Upper lobe of left lung (tissue), 6 donors: Measurements from ENCODE around the gene PPA1. TPM values are rescaled to one million over a fixed set of nuclear protein-coding genes. Genes with fewer than 3 reads are reported as not detected.

Source experiments
- ATAC-seq, 2 donors: fragments of 200-7000 bp; cut with Tn5 transposase; one replicate each; pipeline ENCODE4 v1.9.1; 2022; ENCODE audit warnings: mild to moderate bottlenecking in 2 of 2, moderate library complexity in 2 of 2; ENCODE audit not compliant: low FRiP score in 2 of 2
- DNase-seq, 2 donors: peaks; one replicate each; pipeline ENCODE4 v3.0.0-alpha.2; 2019 to 2020
- H3K27ac ChIP-seq, 4 donors: fragments of 200-600 bp; sonication (generic); one replicate each; pipeline ENCODE4 v1.5.1; 2016 to 2019
- H3K27me3 ChIP-seq, 4 donors: fragments of 200-600 bp; sonication (generic); one replicate each; pipeline ENCODE4 v1.5.1; 2017 to 2019
- H3K36me3 ChIP-seq, 4 donors: fragments of 200-600 bp; sonication (generic); one replicate each; pipeline ENCODE4 v1.5.1; 2016 to 2019
- H3K4me1 ChIP-seq, 4 donors: fragments of 200-600 bp; sonication (generic); one replicate each; pipeline ENCODE4 v1.5.1; 2018 to 2019
- H3K4me3 ChIP-seq, 4 donors: fragments of 200-600 bp; sonication (generic); one replicate each; pipeline ENCODE4 v1.5.1; 2017 to 2019; ENCODE audit warnings: mild to moderate bottlenecking in 2 of 4, moderate library complexity in 1 of 4
- H3K9me3 ChIP-seq, 4 donors: fragments of 200-600 bp; sonication (generic); one replicate each; pipeline ENCODE4 v1.5.1; 2018 to 2019
- EP300 ChIP-seq, 4 donors: sonication (generic); formaldehyde crosslinking; IDR thresholded peaks; one replicate each; pipeline ENCODE4 v1.5.1; 2017; ENCODE audit warnings: antibody characterized with exemption in 4 of 4, control low read depth in 2 of 4
- POLR2A ChIP-seq, 4 donors: fragments of 450-650 bp; IDR thresholded peaks; one replicate each; pipeline ENCODE4 v1.5.1; 2016 to 2017; ENCODE audit warnings: antibody characterized with exemption in 4 of 4, mild to moderate bottlenecking in 2 of 4
- POLR2AphosphoS5 ChIP-seq, 2 donors: sonication (generic); formaldehyde crosslinking; IDR thresholded peaks; one replicate each; pipeline ENCODE4 v1.5.1; 2017; ENCODE audit warnings: antibody characterized with exemption in 2 of 2
- WGBS, 2 donors: methylation state at CpG; one replicate each; pipeline ENCODE4 v1.1.5; 2017 to 2018; 5-methylcytosine and 5-hydroxymethylcytosine counted together
- total RNA-seq, 6 donors: library from RNA; depleted of rRNA in 4 of 6; stranded (reverse); fragments of >200 nt in 4 of 6; gene quantifications; one replicate each; pipeline versions ENCODE4 v1.1.0 to v1.2.1, GENCODE V29; 2016 to 2021
- TF ChIP-seq, protein P1 (sequence below), 6 experiments: fragments of 450-650 bp in 4 of 6; fragments of 200-600 bp in 2 of 6; sonication (generic) in 2 of 6; IDR thresholded peaks; one replicate each; pipeline ENCODE4 v1.5.1; 2016 to 2019; ENCODE audit warnings: antibody characterized with exemption in 6 of 6
- donor health status: DM: no; HTN: no; CAD: no; lungs with moderate emphysema.
- donor health status: DM: no; HTN: yes; CAD: no; lungs with severe emphysema.

The PPA1 gene
- total RNA-seq, 6 donors from 2014 or later = 46.1 to 205 (median 154) TPM

DNA sequence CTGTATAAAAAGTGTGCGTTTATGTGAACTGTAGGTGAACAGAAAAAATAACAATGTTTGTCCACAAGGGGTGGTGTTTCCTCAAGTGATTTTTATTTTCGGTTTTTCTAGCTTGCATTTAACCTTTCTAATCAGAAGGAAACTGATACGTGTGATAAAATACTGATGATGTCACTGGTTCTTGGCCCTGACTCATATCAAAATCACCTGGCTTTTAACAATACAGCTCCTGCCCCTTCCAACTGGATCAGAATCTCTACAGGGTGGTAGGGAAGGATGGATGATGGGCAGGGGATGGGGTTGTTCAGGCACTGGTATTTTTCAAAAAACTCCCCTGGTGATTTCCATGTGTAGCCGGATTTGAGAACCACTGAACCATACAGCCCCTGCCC, 39.7 kb upstream of the PPA1 start:
- 13 to 20% methylated on average over 4 of the region's 4 CpGs for WGBS, 2 donors
- peaks cover 0 to 13% (median 7%) of the 10 kb centered on the region in 4 donors for H3K4me1 ChIP-seq
- no peaks in the 10 kb centered on the region for H3K27me3 ChIP-seq
- TF ChIP-seq EP300 (IDR thresholded peaks at IDR 0.05) = no peak
- no peak for TF ChIP-seq POLR2A (IDR thresholded peaks at IDR 0.05)
- TF ChIP-seq, protein P1, sequence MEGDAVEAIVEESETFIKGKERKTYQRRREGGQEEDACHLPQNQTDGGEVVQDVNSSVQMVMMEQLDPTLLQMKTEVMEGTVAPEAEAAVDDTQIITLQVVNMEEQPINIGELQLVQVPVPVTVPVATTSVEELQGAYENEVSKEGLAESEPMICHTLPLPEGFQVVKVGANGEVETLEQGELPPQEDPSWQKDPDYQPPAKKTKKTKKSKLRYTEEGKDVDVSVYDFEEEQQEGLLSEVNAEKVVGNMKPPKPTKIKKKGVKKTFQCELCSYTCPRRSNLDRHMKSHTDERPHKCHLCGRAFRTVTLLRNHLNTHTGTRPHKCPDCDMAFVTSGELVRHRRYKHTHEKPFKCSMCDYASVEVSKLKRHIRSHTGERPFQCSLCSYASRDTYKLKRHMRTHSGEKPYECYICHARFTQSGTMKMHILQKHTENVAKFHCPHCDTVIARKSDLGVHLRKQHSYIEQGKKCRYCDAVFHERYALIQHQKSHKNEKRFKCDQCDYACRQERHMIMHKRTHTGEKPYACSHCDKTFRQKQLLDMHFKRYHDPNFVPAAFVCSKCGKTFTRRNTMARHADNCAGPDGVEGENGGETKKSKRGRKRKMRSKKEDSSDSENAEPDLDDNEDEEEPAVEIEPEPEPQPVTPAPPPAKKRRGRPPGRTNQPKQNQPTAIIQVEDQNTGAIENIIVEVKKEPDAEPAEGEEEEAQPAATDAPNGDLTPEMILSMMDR (IDR thresholded peaks at IDR 0.05) = peak; percentile 40 to 69 (median 56)
- DNase-seq = no peak
- no peaks in the 10 kb centered on the region for H3K36me3 ChIP-seq
- peak in 1 of 2 donors; percentile 42 for ATAC-seq
- no peak overlapping the region for H3K4me3 ChIP-seq
- no peaks in the 10 kb centered on the region for H3K9me3 ChIP-seq
- no peak overlapping the region for H3K27ac ChIP-seq

DNA sequence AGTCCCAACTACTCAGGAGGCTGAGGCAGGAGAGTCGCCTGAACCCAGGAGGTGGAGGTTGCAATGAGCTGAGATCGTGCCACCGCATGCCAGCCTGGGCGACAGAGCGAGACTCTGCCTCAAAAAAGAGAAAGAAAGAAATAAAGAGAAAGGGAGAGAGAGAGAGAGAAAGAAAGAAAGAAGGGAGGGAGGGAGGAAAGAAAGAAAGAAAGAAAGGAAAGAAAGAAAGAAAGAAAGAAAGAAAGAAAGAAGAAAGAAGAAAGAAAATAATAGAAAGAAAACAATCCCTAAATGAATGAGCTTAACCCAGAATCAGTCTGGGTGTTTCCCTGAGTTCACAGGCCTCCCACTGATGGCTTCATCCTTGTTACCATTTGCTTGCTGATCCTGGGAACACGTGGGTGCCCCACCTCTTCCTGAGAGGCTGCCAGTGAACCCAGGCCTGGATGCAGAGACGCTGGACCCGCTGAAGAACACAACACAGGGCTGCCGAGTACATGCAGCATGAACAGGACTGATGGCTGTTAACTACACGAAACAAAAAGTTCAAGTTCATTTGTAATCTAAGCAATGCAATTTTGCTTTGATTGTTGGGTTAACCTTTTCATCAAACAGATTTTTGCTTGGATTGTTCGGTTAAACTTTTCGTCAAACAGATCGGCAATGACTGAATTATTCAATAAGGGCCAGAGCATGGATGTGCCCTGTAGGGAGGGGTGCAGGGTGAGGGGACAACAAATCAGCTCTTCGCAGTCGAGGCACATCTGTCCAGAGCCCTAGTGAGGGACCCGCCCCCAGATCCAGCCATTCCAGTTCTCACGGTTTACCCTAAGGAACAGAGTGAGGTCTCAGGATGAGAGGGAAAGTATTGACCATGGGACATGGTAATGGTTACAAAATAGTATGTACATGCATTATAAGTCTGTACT, 39.0 kb upstream of the PPA1 start:
- peaks cover 0 to 13% (median 7%) of the 10 kb centered on the region in 4 donors for H3K4me1 ChIP-seq
- no peaks in the 10 kb centered on the region for H3K27me3 ChIP-seq
- H3K9me3 ChIP-seq = no peaks in the 10 kb centered on the region
- 78 to 80% methylated on average over 17 of the region's 17 CpGs for WGBS, 2 donors
- peak in 1 of 2 donors; percentile 58 for ATAC-seq
- H3K4me3 ChIP-seq = no peak overlapping the region
- H3K36me3 ChIP-seq = no peaks in the 10 kb centered on the region
- DNase-seq = no peak
- H3K27ac ChIP-seq = no peak overlapping the region
- TF ChIP-seq, protein P1 (IDR thresholded peaks at IDR 0.05) = no peak
- TF ChIP-seq POLR2AphosphoS5 (IDR thresholded peaks at IDR 0.05) (no peak), EP300 (IDR thresholded peaks at IDR 0.05) (no peak), POLR2A (IDR thresholded peaks at IDR 0.05) (no peak)

- Histone ChIP-seq H3K9me3 (no peaks in the 10 kb centered on the region), H3K27ac (no peak overlapping the region), H3K27me3 (no peaks in the 10 kb centered on the region), H3K4me3 (no peak overlapping the region), H3K4me1 (peaks cover 0 to 13% (median 7%) of the 10 kb centered on the region in 4 donors), H3K36me3 (no peaks in the 10 kb centered on the region)
- WGBS, 2 donors = 65 to 70% methylated on average over 2 of the region's 2 CpGs
- ATAC-seq = no peak
- DNase-seq = no peak
- no peak for TF ChIP-seq POLR2AphosphoS5 (IDR thresholded peaks at IDR 0.05)
- TF ChIP-seq EP300 (IDR thresholded peaks at IDR 0.05) = no peak
- TF ChIP-seq POLR2A (IDR thresholded peaks at IDR 0.05) = no peak
- TF ChIP-seq, protein P1 (IDR thresholded peaks at IDR 0.05) = no peak
Measured at GRCh38 chr10:70270952-70271351, 37.7 kb upstream of the PPA1 start.

DNA sequence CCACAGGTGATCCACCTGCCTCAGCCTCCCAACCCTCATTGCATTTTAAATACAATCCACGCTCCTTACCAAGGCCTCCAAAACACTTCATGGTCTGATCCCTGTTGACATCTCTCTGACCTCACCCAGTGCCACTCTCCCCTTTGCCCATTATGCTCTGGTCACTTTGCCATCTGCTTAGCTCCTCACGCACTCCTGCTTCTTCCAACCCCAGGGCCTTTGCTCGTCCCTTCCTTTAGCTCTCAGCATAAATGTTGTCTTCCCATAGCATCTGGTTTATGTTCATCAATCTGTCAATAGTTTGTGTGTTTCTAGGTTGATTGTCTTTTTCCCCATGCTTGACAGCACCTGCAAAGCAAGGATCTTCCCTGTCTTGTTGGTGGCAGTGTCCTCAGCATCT, 36.5 kb upstream of the PPA1 start:
- H3K4me3 ChIP-seq = no peak overlapping the region
- H3K36me3 ChIP-seq = no peaks in the 10 kb centered on the region
- DNase-seq = no peak
- H3K27ac ChIP-seq = no peak overlapping the region
- WGBS, 2 donors = 99 to 100% methylated on average over 3 of the region's 3 CpGs
- peaks cover 0 to 13% (median 5%) of the 10 kb centered on the region in 4 donors for H3K4me1 ChIP-seq
- ATAC-seq = no peak
- TF ChIP-seq, protein P1 (IDR thresholded peaks at IDR 0.05) = no peak
- TF ChIP-seq EP300 (IDR thresholded peaks at IDR 0.05) (no peak), POLR2AphosphoS5 (IDR thresholded peaks at IDR 0.05) (no peak), POLR2A (IDR thresholded peaks at IDR 0.05) (no peak)
- H3K9me3 ChIP-seq = no peaks in the 10 kb centered on the region
- no peaks in the 10 kb centered on the region for H3K27me3 ChIP-seq
